PC-9 (cell line): Measurements from ENCODE around the gene LRRC14B. TPM values are rescaled to one million over a fixed set of nuclear protein-coding genes. Genes with fewer than 3 reads are reported as not detected.

Experiments
- Bru-seq: library from RNA; stranded (reverse); fragments of 400-500 nt; gene quantifications from one replicate; lab custom pipeline; 2021; lab: Mats Ljungman, UMichigan
- BruChase-seq, 2 experiments: library from RNA; stranded (reverse); fragments of 400-500 nt; gene quantifications; one replicate each; lab custom pipeline; 2021; lab: Mats Ljungman, UMichigan
- BruUV-seq: library from RNA; stranded (reverse); fragments of 400-500 nt; replicated peaks from 2 replicates; lab custom pipeline; 2021; lab: Mats Ljungman, UMichigan
- CTCF ChIA-PET: fragments of 300-600 bp; sonication (Branson Sonifier 250); formaldehyde crosslinking; loops from one replicate; lab custom pipeline; 2022; ENCODE audit warnings: antibody characterized with exemption; lab: Charles Lee
- POLR2A ChIA-PET: fragments of 300-600 bp; sonication (Branson Sonifier 250); formaldehyde crosslinking; loops from one replicate; lab custom pipeline; 2022; ENCODE audit warnings: antibody characterized with exemption; ENCODE audit not compliant: unreplicated experiment; lab: Charles Lee
- DNase-seq, 2 experiments: peaks; one replicate each; pipeline versions ENCODE4 v3.0.0 to v3.0.0-alpha.2; 2015 to 2022; ENCODE audit warnings: mixed read lengths in 1 of 2
- H2AFZ ChIP-seq: fragments of 200-600 bp; sonication (generic); 2 replicates; pipeline ENCODE4 v1.8.1; 2017; ENCODE audit warnings: antibody characterized with exemption
- H3F3A ChIP-seq: fragments of 200-600 bp; sonication (generic); 2 replicates; pipeline ENCODE4 v1.8.1; 2017; ENCODE audit warnings: antibody characterized with exemption, mild to moderate bottlenecking, low read depth; ENCODE audit not compliant: insufficient read depth
- H3K27ac ChIP-seq: fragments of 200-600 bp; sonication (generic); 2 replicates; pipeline ENCODE4 v1.6.1; 2016; ENCODE audit warnings: mixed run types
- H3K27me3 ChIP-seq: fragments of 200-600 bp; sonication (generic); 2 replicates; pipeline ENCODE4 v1.6.1; 2016; ENCODE audit warnings: low read depth, mixed run types; ENCODE audit not compliant: insufficient read depth
- H3K36me3 ChIP-seq: fragments of 200-600 bp; sonication (generic); 2 replicates; pipeline ENCODE4 v1.6.1; 2016; ENCODE audit warnings: low read depth, mixed run types
- H3K4me1 ChIP-seq: fragments of 200-600 bp; sonication (generic); replicated peaks from 2 replicates; pipeline ENCODE4 v1.6.1; 2016; ENCODE audit warnings: mixed run types; ENCODE audit not compliant: insufficient read depth
- H3K4me2 ChIP-seq: fragments of 200-600 bp; sonication (generic); 2 replicates; pipeline ENCODE4 v1.6.1; 2017; ENCODE audit warnings: mixed run types
- H3K4me3 ChIP-seq: fragments of 200-600 bp; sonication (generic); 2 replicates; pipeline ENCODE4 v1.6.1; 2016; ENCODE audit warnings: mixed run types
- H3K79me2 ChIP-seq: fragments of 200-600 bp; sonication (generic); 2 replicates; pipeline ENCODE4 v1.6.1; 2017; ENCODE audit warnings: low read depth, mixed run types
- H3K9me2 ChIP-seq: fragments of 200-600 bp; sonication (generic); 2 replicates; pipeline ENCODE4 v1.8.1; 2017; ENCODE audit warnings: mild to moderate bottlenecking; ENCODE audit not compliant: insufficient read depth
- H3K9me3 ChIP-seq: fragments of 200-600 bp; sonication (generic); 2 replicates; pipeline ENCODE4 v1.8.1; 2016; ENCODE audit warnings: low read depth; ENCODE audit not compliant: insufficient read depth
- H4K20me1 ChIP-seq: fragments of 200-600 bp; sonication (generic); 2 replicates; pipeline ENCODE4 v1.8.1; 2017; ENCODE audit not compliant: insufficient read depth
- EZH2 ChIP-seq: fragments of 200-600 bp; sonication (generic); IDR thresholded peaks from 2 replicates; pipeline ENCODE4 v1.8.0; 2017; ENCODE audit warnings: antibody characterized with exemption, low read depth
- intact Hi-C: fragments of 100-400 bp; cut with micrococcal nuclease; formaldehyde crosslinking; loops from one replicate; pipeline ENCODE4 v1.10.0; 2022; ENCODE audit not compliant: unreplicated experiment
- long read RNA-seq: library from polyadenylated mRNA; stranded (forward); transcript quantifications from one replicate; pipeline ENCODE4 v2.0.0, GENCODE V29; 2022
- total RNA-seq: library from RNA; stranded (reverse); gene quantifications from 2 replicates; pipeline ENCODE4 v1.2.3, GENCODE V29; 2021
- TF ChIP-seq, protein P1 (sequence below): fragments of 200-600 bp; sonication (generic); conservative IDR thresholded peaks from 2 replicates; pipeline ENCODE4 v1.6.1; 2017; ENCODE audit warnings: mixed run types, antibody characterized with exemption, mild to moderate bottlenecking, moderate library complexity

Gene LRRC14B
- total RNA-seq (not detected in 2 replicates), Bru-seq, nascent RNA (not detected), BruChase-seq, experiment 1, labeled RNA remaining after a 2-hour chase (not detected), BruChase-seq, experiment 2, labeled RNA remaining after a 6-hour chase (not detected)
- long read RNA-seq: 0 reads

DNA sequence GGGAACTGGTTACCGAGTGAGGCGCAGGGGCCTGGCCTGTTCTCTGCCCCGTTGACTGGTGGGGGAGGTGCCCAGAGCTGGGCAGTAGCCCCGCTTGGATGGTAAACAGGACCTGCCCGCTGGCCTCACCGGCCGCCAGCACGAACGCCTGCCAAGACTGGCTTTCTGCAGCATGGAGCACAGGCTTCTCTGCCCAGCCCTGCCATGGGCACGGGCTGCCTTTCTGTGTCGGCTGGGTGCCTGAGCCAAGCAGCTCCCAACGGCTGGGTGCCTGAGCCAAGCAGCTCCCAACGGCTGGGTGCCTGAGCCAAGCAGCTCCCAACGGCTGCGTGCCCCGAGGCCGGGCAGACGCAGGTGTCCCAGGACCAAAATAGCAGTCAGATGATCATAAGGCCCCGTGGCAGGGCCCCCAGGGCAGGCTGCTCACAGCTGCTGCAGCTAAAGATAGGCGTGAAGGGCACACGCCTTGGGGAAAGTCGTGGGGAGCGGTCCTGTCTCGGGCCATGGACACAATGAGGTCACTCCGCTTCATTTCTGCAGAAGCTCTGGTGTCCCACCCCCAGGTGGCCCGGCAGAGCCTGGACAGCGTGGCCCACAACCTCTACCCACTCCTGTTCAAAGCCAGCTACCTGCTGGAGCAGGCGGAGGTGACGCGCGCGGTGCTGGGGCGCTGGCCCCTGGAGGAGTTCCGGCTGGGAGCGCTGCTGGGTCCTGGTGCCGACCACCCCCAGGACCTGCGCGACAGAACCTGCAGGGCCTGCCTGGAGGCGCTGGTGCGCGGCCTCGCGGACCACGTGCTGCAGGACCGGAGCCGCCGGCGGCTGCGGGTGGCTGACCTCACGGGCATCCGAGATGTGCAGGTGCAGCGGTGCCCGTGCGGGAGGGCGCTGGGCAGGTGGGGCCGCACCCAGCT, at the start of gene LRRC14B:
Gene LRRC14B (plus strand): TSS at position 460 of the 913 bp plus-strand sequence. CDS start 44 bp downstream, at position 504.
- no peak within 1 kb of the TSS for H3K4me3 ChIP-seq
- no peak for DNase-seq
- no peaks in the 10 kb centered on the region for H3K79me2 ChIP-seq
- no peaks in the 10 kb centered on the region for H3K4me1 ChIP-seq
- no peaks in the 10 kb centered on the region for H3K9me3 ChIP-seq
- TF ChIP-seq, protein P1, sequence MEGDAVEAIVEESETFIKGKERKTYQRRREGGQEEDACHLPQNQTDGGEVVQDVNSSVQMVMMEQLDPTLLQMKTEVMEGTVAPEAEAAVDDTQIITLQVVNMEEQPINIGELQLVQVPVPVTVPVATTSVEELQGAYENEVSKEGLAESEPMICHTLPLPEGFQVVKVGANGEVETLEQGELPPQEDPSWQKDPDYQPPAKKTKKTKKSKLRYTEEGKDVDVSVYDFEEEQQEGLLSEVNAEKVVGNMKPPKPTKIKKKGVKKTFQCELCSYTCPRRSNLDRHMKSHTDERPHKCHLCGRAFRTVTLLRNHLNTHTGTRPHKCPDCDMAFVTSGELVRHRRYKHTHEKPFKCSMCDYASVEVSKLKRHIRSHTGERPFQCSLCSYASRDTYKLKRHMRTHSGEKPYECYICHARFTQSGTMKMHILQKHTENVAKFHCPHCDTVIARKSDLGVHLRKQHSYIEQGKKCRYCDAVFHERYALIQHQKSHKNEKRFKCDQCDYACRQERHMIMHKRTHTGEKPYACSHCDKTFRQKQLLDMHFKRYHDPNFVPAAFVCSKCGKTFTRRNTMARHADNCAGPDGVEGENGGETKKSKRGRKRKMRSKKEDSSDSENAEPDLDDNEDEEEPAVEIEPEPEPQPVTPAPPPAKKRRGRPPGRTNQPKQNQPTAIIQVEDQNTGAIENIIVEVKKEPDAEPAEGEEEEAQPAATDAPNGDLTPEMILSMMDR: no peak
- no peak for TF ChIP-seq EZH2
- no peaks in the 10 kb centered on the region for H3K36me3 ChIP-seq
- H3K9me2 ChIP-seq: no peaks in the 10 kb centered on the region
- no peaks in the 10 kb centered on the region for H3F3A ChIP-seq
- peaks cover 61% of the 10 kb centered on the region for H3K27me3 ChIP-seq
- POLR2A ChIA-PET: interaction anchor here (0.8 kb wide), 1 partner anchor 323 kb away, joined by 9 read pairs; no protein-coding TSS in a partner anchor
- BruUV-seq: no TSS peak
- CTCF ChIA-PET: no interaction called here
- no peak within 1 kb of the TSS for H2AFZ ChIP-seq
- H3K4me2 ChIP-seq: no peak within 1 kb of the TSS
- H4K20me1 ChIP-seq: 0 out of 2 replicates have a peak, but pooled peaks cover 5% of the 10 kb centered on the region
- no peak within 1 kb of the TSS for H3K27ac ChIP-seq
- intact Hi-C loops: no loop called here

DNA sequence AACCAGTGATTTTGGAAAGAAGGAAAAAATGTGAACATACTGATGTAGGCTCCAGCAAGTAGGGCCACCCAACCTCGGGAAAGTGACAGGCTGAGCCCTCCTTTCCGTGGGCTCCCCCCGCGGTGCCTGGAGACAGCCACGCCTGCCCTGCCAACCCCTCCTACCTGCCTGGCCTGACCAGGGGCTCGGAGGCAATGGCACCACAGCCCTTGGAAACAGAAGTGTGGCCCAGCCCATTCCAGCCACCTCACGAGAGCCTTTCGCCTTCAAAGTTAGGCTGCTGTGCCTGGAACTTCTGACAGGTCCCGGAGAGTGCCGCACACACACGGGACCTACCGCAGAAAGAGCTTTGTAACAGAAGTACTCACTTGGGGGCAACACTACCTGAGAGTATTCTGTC, 49.5 kb upstream of the LRRC14B start:
- no TSS peak for BruUV-seq
- Histone ChIP-seq H4K20me1 (no peaks in the 10 kb centered on the region; the same call in 1 of the 2 replicates), H3K9me3 (no peaks in the 10 kb centered on the region), H3K4me2 (no peak overlapping the region), H3K4me3 (no peak overlapping the region), H3K27me3 (peaks cover 82% of the 10 kb centered on the region), H3F3A (no peaks in the 10 kb centered on the region), H3K9me2 (no peaks in the 10 kb centered on the region), H3K27ac (no peak overlapping the region), H3K4me1 (no peaks in the 10 kb centered on the region), H3K79me2 (no peaks in the 10 kb centered on the region), H2AFZ (no peak overlapping the region), H3K36me3 (no peaks in the 10 kb centered on the region)
- CTCF ChIA-PET: no interaction called here
- intact Hi-C loops: no loop called here
- POLR2A ChIA-PET: no interaction called here
- TF ChIP-seq, protein P1: no peak
- TF ChIP-seq EZH2: no peak
- no peak for DNase-seq

DNA sequence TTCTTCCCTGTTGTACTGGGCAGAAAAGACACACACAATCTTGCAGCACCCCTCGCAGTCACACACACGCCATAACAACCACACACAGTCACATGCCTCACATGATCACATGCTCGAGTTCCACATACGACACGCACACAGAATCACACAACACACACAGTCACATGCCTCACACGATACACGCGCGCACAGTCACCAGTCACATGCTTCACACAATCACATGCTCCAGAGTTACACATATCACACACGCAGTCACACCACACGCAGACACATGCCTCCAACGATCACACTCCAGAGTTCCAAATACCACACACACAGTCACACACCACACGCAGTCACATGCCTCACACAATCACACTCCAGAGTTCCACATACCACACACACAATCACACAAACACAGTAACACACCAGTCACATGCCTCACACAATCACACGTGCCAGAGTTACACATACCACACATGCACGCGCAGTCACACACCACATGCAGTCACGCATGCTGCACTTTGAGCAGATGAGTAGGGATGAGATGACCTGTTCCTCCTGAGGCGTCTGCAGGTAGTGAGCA, 49.0 kb upstream of the LRRC14B start:
- BruUV-seq: no TSS peak
- H3K4me3 ChIP-seq: no peak overlapping the region
- H3F3A ChIP-seq: no peaks in the 10 kb centered on the region
- no peaks in the 10 kb centered on the region; the same call in 1 of the 2 replicates for H4K20me1 ChIP-seq
- H3K9me3 ChIP-seq: peaks cover 2% of the 10 kb centered on the region
- no peak overlapping the region for H2AFZ ChIP-seq
- no peaks in the 10 kb centered on the region for H3K9me2 ChIP-seq
- DNase-seq: no peak
- H3K27me3 ChIP-seq: peaks cover 82% of the 10 kb centered on the region
- H3K27ac ChIP-seq: no peak overlapping the region
- CTCF ChIA-PET: no interaction called here
- intact Hi-C loops: no loop called here
- POLR2A ChIA-PET: no interaction called here
- H3K4me1 ChIP-seq: no peaks in the 10 kb centered on the region
- H3K4me2 ChIP-seq: no peak overlapping the region
- TF ChIP-seq EZH2: no peak
- TF ChIP-seq, protein P1: no peak
- no peaks in the 10 kb centered on the region for H3K79me2 ChIP-seq
- no peaks in the 10 kb centered on the region for H3K36me3 ChIP-seq
